HG02981 (cell line): ENCODE data around the gene GTF3C2.

Experiments
- ATAC-seq: cut with Tn5 transposase; IDR thresholded peaks from one replicate; pipeline ENCODE4 v1.9.1; 2021; ENCODE audit warnings: mild to moderate bottlenecking, moderate library complexity; ENCODE audit not compliant: unreplicated experiment

GTF3C2 gene

DNA sequence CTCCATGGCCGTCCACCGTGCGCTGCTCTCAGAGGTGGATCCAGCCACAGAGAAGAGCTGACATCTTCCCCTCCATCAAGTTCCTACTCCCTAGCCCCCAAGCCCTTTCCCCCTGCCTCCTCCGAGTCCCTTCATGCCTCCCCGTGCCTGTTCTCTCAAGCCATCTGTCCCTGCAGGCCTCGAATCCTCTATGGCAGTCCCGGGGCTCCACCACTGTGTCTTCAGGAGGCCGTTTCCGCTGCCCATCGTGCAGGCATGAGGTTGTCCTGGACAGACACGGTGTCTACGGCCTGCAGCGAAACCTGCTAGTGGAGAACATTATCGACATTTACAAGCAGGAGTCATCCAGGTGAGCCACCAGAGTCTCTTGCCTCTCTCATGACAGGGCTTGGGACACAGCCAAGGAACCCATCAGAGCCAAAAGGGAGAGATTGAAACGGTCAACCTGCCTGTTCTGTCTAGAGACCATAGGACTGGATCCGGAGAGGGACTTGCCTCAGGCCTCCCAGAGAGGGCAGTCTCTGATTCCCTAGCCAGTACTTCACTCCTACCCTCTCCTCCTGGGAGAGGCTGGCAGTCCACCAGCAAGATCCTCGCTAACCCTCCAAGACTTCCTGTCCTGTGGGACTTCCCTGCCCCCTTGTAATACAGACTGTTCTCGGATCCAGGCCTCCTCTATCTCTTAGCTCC lies 58.0 kb downstream of the GTF3C2 start:
- ATAC-seq: no peak

DNA sequence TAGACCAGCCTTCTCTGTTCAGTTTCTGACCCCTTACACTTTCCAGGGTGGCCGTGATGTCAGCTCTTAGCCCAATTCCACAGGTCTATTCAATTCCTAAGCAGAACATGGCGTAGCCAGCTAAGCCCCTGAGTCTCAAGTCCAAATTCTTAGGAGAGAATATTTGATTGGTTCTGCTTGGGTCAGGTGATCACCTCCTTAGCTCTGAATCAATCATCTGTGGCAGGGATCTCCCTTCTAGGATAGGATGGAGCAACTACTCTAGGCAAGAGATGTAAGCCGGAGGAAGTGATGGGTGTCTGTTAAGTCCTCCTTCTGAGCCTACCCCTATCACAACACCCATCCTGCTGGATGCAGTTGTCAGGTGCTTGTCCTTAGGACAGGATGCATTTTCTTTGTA lies 59.4 kb downstream of the GTF3C2 start:
- no peak for ATAC-seq

DNA sequence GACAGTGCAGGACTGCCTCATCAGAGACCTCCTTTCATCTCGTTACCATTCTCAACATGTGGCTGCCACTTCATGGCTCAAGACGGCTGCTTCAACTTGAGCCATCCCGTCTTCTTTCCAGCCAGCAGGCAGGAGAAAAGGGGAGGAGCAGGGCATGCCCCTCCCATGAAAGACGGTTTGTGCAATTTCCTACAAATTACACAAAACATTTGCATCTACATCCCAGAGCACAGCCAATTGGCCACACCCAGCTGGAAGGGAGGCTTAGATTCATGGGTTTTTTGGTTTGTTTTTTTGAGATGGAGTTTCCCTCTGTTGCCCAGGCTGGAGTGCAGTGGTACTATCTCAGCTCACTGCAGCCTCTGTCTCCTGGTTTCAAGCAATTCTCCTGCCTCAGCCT lies 60.1 kb downstream of the GTF3C2 start:
- no peak for ATAC-seq

DNA sequence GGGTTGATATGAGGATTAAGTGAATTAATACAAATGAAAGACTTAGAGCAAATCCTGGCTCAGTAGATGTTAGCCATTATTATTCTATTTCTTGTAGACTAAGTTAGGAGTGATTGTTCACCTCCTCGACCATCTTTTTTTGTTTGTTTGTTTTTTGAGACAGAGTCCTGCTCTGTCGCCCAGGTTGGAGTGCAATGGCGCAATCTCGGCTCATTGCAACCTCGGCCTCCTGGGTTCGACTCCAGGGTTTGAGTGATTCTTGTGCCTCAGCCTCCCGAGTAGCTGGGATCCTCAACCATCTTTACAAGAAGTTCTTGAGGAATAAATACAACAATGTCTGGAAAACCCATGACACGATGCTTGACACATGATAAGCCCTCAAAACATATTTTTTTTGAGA lies 61.6 kb downstream of the GTF3C2 start:
- no peak for ATAC-seq

DNA sequence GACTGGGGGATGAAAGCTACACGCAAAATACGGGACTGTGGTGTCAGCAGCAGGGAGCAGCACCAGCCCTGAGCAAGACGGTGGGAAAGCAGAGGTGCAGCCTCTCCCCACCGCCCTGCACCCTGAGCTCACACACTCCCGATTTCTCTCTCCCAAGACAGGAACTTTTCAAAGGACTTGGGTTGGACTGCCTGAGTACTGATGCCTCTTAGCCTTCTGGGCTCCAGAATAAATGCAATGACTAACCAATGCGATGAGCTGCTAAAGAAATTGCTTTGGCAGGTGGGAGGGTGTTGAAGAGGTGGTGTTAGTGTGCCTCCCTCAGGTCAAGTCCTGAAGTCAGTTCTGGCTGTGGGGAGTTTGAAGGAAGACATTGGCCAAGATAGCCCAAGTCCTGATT lies 64.7 kb downstream of the GTF3C2 start:
- no peak for ATAC-seq

DNA sequence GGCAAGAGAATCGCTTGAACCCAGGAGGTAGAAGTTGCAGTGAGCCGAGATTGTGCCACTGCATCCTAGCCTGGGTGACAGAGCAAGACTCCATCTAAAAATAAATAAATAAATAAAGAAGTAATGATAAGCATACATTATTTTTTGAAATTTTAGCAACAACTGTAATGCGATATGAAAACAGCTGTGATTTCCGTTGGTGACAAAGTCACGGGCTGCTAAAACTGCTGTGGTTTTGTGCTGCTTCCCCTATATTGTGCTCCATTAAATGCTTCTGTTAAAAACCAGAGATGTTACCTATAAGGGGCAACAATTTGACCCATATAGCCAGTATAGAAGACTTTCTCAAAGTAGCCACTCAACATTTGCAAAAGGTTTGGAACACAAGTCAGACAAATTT lies 66.0 kb downstream of the GTF3C2 start:
- ATAC-seq: no peak

DNA sequence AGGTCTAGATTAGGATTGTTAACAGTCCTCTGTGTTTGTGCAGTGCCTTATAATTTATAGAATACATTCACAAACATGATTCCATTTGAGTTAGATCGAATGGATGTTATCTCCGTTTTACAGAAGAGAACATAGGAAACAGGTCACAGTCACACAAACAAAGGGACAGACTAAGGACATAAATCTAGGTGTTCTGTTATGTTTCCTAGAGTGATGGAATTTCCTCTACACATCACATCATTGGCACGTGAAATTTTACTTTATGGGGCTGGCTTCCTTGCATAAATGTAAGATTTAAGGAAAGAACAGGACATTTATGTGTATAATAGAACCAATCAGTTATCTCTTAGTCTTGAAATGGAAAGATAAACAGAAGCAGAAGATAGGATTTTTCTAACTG lies 68.0 kb downstream of the GTF3C2 start:
- ATAC-seq: no peak

DNA sequence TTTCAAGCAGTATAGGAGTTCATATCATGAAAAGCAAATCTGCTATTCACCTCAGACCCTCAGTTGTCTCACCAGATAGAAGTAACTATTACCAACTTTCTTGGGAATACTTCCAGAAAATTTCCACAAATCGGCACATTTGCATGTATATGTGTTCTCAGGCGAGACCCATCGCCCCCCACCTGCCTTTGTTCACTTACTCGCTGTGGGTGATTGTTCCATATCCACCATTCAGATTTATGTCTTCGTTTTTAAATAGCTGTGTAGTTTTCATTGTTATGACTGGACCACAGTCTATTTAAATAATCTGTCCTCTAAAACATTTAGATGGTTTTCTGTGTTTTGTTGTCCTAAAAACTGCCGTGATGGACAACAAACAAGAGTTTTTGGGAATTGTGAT lies 71.1 kb downstream of the GTF3C2 start:
- no peak for ATAC-seq

DNA sequence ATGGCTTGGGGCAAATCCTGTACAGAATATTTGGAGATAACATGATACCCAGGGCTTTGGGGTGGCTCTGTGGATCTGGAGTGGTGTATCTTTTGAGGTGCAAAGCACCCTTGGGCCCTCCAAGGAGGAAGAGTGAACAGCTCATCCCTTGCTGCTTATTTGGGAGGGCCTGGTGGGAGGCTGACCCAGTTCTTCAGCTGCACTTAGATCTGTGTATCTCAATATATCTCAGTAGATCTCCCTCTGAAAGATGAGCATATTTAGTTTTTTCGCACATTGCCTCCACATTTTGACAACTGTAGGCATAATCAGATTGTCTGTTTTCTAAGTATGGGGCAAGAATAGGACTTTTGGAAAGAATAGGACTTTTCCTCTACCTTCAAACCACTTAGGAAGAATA lies 71.6 kb downstream of the GTF3C2 start:
- no peak for ATAC-seq

DNA sequence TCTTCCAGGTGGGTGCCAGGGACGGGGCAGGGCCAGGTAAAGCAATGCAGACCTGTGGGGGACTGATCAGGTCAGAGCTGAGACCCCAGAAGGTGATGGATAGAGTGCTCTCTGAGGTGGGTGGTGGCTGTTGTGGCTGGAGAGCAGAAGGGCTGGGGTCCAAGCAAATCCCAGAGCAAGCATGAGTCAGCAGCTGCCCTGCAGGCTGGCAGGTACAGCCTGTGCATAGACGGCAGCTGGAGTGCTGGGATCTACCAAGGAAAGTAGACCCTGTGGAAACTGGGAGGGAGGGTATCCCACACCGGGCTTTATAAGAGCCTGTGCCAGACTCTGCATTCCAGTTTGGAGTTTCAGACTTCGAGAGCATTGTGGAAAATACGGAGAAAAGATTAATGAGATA lies 73.7 kb downstream of the GTF3C2 start:
- ATAC-seq: no peak

DNA sequence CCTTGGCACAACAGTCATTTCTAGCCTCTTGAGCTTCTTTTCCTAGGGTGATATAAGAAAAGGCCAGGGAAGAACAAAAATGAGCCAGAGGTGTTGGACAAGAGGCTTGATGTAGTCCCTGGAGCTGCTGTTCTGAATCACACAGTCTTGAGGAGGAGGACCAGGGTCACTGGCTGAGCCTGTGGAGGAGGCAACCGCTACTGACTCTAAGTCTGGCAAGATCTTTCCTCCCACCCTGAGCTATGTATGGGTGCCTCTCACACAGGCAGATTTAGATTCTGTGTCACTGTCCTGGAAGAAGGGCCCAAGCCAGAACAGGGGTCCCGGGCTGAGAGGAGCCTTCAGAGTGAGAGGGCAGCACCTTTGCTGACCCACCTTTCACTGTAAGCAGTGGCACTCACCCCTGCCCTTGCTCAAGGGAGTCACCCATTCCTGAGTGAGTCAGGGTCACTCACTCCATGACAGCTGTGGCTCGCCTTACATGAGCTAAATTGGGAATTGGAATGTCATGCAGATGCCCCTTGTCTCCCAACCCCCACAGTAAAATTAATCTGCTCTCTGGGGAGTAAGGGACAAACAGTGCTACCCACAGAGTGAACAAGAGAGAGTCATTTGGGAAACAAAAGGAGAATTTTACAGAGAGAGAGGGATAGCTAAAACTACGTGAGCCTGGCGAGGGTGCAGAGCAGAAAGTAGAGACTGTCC lies 74.6 kb downstream of the GTF3C2 start, which contains the start of gene TRIM54:
TRIM54 (plus strand) TSS at position 575 of the 705 bp plus-strand sequence. CDS start 303 bp downstream, outside the sequence.
- ATAC-seq: no peak

DNA sequence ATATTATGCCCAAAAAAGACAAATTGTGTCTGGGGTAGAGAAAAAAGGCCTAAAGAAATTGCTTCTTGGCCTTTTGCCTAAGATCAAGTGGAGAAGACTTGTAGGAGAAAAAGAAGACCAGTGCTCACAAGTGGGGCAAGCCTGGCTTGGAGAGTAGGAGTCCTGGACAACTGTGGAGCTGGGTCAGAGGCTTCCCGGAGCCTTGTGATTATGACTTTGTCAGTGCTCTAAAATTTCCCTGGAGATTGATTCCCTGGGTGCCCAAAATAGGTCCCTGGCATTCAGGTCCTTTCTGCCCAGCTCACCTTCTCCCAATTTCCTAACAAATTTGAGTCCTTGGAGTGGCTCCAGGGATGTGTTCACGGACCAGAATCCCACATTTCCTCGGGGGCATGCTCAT lies 75.1 kb downstream of the GTF3C2 start:
- no peak for ATAC-seq

DNA sequence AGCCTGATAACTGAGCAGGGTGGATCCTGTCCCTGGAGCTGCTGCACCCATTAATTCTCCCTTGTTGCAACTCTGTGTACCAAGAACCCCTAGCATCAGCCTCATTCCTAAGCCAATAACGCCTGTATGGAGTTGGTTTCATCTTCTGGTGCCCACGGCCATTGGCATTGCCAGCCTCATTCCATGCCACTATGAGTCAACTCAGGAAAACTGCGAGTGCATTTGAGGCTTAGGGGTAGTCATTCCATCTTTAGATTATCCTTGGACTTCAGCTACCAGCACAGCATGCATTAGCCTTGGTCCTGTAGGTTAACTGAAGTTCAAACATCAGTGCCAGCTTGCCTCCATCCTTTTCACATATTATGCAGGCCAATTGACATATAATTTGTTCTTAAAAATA lies 75.7 kb downstream of the GTF3C2 start:
- no peak for ATAC-seq

DNA sequence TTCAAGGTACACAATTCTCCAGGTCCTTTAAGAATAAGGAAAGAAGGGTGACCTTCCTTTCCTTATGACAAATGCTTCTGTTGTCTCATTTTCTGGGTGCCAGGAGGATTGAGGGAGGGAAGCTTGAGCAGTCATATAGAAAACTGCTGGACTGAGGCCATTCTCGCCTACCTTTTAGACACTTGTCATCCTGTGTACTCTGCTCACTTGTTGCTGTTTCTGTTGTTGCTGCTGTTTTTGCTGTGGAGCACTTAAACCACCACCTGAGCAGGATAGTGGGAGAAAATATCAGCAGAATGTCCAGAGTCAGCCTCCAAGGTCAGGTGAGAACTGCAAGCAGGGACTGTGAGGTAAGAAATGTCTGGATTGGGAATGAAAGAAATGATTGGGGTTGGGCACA lies 78.6 kb downstream of the GTF3C2 start:
- no peak for ATAC-seq
